SU-DHL-6 (cell line): Measurements from ENCODE around the gene XYLT1.

Experiments
- CTCF ChIP-seq: fragments of 200-600 bp; sonication (generic); IDR thresholded peaks from one replicate; pipeline ENCODE4 v1.5.1; 2017; ENCODE audit warnings: antibody characterized with exemption, mild to moderate bottlenecking, low read length, moderate library complexity; ENCODE audit not compliant: insufficient read depth, poor library complexity, severe bottlenecking
- EZH2phosphoT487 ChIP-seq: fragments of 200-600 bp; sonication (generic), shearing (Covaris generic); conservative IDR thresholded peaks from 2 replicates; pipeline ENCODE4 v1.6.1; 2018; ENCODE audit warnings: mild to moderate bottlenecking, antibody characterized with exemption, low read length, moderate library complexity, mixed read lengths

DNA sequence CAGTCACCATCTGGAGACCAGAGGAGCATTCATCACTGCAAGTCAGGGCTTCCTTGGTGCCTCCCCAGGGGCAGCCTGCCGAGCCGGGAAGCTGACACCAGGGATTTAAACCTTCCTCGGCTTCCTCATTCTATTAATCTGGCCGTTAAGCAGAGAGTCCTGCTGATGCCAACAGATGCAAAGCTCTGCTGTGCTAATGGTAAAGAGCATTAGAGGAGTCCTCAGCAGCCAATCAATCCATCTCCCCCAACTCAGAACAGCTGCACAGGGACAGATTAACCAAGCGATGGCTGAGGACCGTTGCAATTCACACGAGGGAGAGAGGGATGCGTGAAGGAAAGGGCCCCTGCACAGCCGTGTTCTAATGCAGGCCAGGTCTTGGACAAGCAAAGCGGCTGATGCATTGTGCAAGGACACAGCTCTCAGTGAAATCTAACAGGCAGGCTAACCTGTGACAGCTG is 116.6 kb downstream of the XYLT1 start:
- TF ChIP-seq CTCF (no peak), EZH2phosphoT487 (no peak)
